ENCODE measurements around the gene CHKA.

Gene CHKA

GRCh38 chr11:68049509-68050370, 71.4 kb downstream of the CHKA start:
- TF ChIP-seq CTCF (IDR thresholded peaks at IDR 0.05; ENCODE audit: low read depth, low read length), result no peak

GRCh38 chr11:68048681-68049508, 72.3 kb downstream of the CHKA start:
- H3K4me3 ChIP-seq (ENCODE audit: low read depth, low read length), result no peak overlapping the region
- no peak for TF ChIP-seq CTCF (IDR thresholded peaks at IDR 0.05; ENCODE audit: low read depth, low read length)

More at GRCh38 chr11:68049509-68050370, 71.4 kb downstream of the CHKA start:
- no peak overlapping the region for H3K4me3 ChIP-seq (ENCODE audit: low read depth, low read length)

GRCh38 chr11:68047437-68048290, 73.5 kb downstream of the CHKA start:
- no peak for TF ChIP-seq CTCF (IDR thresholded peaks at IDR 0.05; ENCODE audit: low read depth, low read length)
- no peak overlapping the region for H3K4me3 ChIP-seq (ENCODE audit: low read depth, low read length)

- no peak overlapping the region for H3K4me3 ChIP-seq (ENCODE audit: low read depth, low read length)
- no peak for TF ChIP-seq CTCF (IDR thresholded peaks at IDR 0.05; ENCODE audit: low read depth, low read length)
Observed at GRCh38 chr11:68044898-68045351, 76.3 kb downstream of the CHKA start.

- TF ChIP-seq CTCF (IDR thresholded peaks at IDR 0.05; ENCODE audit: low read depth, low read length), result no peak
- H3K4me3 ChIP-seq (ENCODE audit: low read depth, low read length), result no peak overlapping the region
Observed at GRCh38 chr11:68044145-68044813, 76.9 kb downstream of the CHKA start.

- no peak for TF ChIP-seq CTCF (IDR thresholded peaks at IDR 0.05; ENCODE audit: low read depth, low read length)
- no peak overlapping the region for H3K4me3 ChIP-seq (ENCODE audit: low read depth, low read length)
Observed at GRCh38 chr11:68043349-68044144, 77.6 kb downstream of the CHKA start.
